GM12892 (cell line): ENCODE measurements around the gene NCR3LG1.

Experiments used
- POLR2A ChIP-seq: IDR thresholded peaks from 2 replicates; pipeline ENCODE4 v1.6.1; 2011; ENCODE audit warnings: low read depth, low read length, control low read depth
- POLR2AphosphoS5 ChIP-seq: IDR thresholded peaks from 2 replicates; pipeline ENCODE4 v1.6.1; 2011; ENCODE audit warnings: low read depth, low read length, control low read depth
- TAF1 ChIP-seq: IDR thresholded peaks from 2 replicates; pipeline ENCODE4 v1.6.1; 2011; ENCODE audit warnings: low read depth, mild to moderate bottlenecking, control low read depth, low read length, borderline replicate concordance

GRCh38 chr11:17393472-17393871, 41.9 kb downstream of the NCR3LG1 start:
- TF ChIP-seq POLR2A (no peak), TAF1 (no peak), POLR2AphosphoS5 (no peak)
